Measurements from ENCODE around the gene CNTNAP1.

The CNTNAP1 gene

GRCh38 chr17:42670789-42671657 is 11.3 kb upstream of the CNTNAP1 start:
- DNase-seq: no peak

- no peak for DNase-seq
Observed at GRCh38 chr17:42672038-42672437, 10.3 kb upstream of the CNTNAP1 start.

- no peak for DNase-seq
Observed at GRCh38 chr17:42673266-42673884, 9.0 kb upstream of the CNTNAP1 start.

- no peak for DNase-seq
Observed at GRCh38 chr17:42673885-42674754, 8.2 kb upstream of the CNTNAP1 start.

- DNase-seq: no peak
Observed at GRCh38 chr17:42674755-42675347, 7.5 kb upstream of the CNTNAP1 start.

- DNase-seq: no peak
Observed at GRCh38 chr17:42675348-42675964, 6.9 kb upstream of the CNTNAP1 start.

GRCh38 chr17:42675965-42676423 is 6.3 kb upstream of the CNTNAP1 start:
- no peak for DNase-seq

- DNase-seq: no peak
Observed at GRCh38 chr17:42676424-42677011, 5.8 kb upstream of the CNTNAP1 start, which contains the start of gene PLEKHH3. Gene PLEKHH3, minus strand, starts transcription at chr17:42676994. Its CDS starts 431 bp downstream, at chr17:42676563.

- DNase-seq: peak; percentile 100
Observed at GRCh38 chr17:42677012-42677857, 5.1 kb upstream of the CNTNAP1 start.

- peak; percentile 68 for DNase-seq
Observed at GRCh38 chr17:42677921-42678781, 4.2 kb upstream of the CNTNAP1 start.

- peak; percentile 25 for DNase-seq
Observed at GRCh38 chr17:42678951-42679491, 3.3 kb upstream of the CNTNAP1 start.

GRCh38 chr17:42679492-42680330 is 2.6 kb upstream of the CNTNAP1 start:
- peak; percentile 74 for DNase-seq

GRCh38 chr17:42680331-42680808 is 2.0 kb upstream of the CNTNAP1 start:
- no peak for DNase-seq

GRCh38 chr17:42682722-42683403 is 532 bp downstream of the CNTNAP1 start:
- peak; percentile 36 for DNase-seq

- no peak for DNase-seq
Observed at GRCh38 chr17:42683407-42684034, 1.2 kb downstream of the CNTNAP1 start.

GRCh38 chr17:42684929-42685556 is 2.7 kb downstream of the CNTNAP1 start:
- DNase-seq: no peak

- no peak for DNase-seq
Observed at GRCh38 chr17:42685831-42686230, 3.5 kb downstream of the CNTNAP1 start.
